HG02610 (cell line): Measurements from ENCODE around the gene TMX2.
A peak's percentile ranks its signal among the peaks of the same experiment; 100 is the strongest.
"Not testable (repeated sequence)": the region's sequence is repeated elsewhere in the genome, so short reads cannot be mapped to it uniquely, and the experiment has no call there.

ENCODE experiments used
- ATAC-seq: cut with Tn5 transposase; IDR thresholded peaks from one replicate; pipeline ENCODE4 v1.9.1; 2021; ENCODE audit warnings: mild to moderate bottlenecking, moderate library complexity; ENCODE audit not compliant: unreplicated experiment

The TMX2 gene

DNA sequence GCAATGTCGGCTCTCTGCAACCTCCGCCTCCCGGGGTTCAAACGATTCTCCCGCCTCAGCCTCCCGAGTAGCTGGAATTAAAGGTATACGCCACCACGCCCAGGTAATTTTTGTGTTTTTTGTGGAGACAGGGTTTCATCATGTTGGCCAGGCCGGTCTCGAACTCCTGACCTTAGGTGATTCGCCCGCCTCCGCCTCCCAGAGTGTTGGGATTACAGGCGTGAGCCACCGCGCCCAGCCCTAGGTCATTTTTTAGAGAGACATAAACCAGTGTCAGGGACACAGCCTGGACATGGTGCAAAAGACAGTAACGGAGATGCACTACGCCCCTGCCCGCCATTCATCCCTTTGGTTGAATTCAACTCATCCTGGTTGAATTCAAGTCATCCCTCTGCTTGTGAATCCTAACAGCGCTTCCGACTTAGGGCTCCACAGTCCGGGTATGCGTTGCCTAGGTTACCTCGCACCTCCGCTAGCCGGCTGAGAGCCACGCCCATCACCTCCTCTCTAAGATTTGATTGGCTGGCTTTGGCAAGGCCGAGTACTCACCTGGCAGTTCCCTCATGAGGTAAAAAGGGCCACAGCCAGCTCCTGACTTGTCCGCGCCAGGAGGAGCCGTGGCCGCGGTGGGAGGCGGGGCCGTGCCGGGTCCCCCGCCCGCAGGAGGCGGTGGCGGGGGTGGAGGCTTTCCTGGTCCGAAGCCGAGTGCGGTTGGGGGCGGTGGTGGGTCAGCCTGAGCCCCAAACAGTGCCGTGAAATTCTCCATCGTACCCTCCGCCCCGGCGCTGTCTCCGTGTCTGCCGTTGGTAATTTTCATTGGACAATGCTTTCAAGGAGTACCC, 758 bp upstream of the TMX2 start, which contains the start of gene MED19:
MED19 (minus strand) TSS at position 802 of the 842 bp plus-strand sequence; CDS start at position 766, 36 bp downstream.
- ATAC-seq: peak; percentile 43

DNA sequence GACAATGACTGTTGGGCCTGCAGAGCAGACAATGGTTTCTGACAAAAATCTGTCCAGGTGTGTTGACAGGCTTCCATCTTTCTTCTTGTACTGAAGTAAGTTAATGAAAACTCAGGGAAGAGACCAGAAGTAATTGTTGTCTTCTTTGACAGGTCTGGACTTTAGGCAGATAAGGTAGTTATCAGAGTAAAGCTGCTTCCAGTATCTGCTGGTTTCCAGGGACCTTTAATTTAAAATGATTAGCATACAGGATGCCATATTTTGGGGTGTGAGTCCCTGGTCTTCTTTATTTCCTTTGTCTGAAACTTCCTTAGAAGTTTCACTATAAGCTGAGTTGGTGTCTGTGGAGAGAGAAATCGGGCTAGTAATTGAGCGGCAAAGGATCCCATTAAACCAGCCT, 1.4 kb downstream of the TMX2 start:
- ATAC-seq: no peak

DNA sequence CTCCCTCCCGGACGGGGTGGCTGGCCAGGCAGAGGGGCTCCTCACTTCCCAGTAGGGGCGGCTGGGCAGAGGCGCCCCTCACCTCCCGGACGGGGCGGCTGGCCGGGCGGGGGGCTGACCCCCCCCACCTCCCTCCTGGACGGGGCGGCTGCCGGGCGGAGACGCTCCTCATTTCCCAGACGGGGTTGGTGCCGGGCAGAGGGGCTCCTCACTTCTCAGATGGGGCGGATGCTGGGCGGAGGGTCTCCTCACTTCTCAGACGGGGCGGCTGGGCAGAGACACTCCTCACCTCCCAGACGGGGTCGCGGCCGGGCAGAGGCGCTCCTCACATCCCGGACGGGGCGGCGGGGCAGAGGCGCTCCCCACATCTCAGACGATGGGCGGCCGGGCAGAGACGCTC, 4.3 kb downstream of the TMX2 start:
- not testable (repeated sequence) for ATAC-seq

DNA sequence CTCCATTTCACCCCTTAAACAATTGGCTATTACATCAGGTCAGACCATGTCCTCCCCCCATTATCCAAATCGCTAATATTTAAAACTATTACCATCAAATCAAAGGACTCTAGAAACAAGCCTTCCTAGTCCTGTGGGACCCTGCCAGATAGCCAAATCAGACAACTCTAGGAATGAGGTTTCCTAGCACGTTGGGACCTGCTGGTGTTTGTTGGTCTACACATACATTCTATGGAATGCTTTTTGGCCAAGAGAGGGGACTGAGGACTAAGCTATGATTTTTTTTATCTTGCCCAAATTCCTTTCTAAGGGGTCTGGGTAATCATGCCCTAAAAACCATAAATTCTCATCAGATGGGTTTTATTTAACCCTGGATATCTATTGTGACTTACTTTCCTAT, 14.8 kb downstream of the TMX2 start:
- no peak for ATAC-seq

DNA sequence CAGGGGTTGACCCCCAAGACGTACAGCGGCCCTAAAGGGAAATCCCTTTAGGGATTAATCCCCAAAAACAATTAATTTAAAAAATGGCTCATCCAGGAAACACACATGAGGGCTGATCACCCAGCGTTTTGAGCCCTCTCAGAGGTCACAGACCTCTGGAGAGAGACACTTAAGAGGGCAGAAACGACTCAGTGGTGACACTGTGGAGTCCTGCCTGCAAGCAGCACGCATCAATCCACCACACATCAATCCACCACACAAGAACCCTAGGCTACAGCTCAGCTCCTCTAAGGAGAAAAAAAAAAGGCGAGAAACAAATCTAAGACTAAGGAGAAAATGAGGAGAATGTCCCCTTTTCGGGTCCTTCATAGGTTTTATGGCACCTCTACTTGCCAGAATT, 16.4 kb downstream of the TMX2 start:
- ATAC-seq: no peak

DNA sequence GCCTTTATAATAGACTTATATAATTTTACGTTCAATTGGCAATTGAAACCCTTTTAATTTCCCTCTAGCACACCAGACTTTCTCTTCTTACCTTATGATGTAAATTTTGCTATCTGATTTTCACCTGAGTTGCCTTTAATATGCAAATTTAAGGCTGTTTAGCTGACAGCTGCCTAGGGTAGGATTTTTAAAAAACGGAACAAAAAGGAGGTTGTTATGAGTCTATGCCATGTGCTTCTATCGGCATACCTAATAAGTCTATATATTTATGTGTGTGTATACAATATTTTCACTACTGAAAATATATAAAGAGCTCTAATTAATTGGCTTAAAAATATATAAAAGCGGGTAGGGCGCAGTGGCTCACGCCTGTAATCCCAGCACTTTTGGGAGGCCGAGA, 17.1 kb downstream of the TMX2 start:
- ATAC-seq: no peak

DNA sequence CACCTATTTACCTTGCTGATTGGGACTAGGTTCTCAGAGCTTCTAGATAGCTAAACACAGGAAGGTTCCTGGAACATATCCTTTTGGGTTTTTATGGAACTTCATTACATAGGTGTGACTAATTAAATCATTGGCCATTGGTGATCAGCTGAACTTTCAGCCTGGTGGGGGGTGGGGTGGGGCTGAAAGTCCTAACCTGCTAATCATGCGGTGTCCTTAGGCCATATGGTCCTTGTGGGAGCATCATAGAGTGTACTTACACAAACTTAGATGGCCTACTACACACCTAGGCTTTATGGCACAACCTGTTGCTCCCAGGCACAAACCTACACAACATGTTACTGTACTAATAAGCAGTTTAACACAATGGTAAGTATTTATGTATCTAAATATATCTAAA, 20.3 kb downstream of the TMX2 start:
- ATAC-seq: no peak

DNA sequence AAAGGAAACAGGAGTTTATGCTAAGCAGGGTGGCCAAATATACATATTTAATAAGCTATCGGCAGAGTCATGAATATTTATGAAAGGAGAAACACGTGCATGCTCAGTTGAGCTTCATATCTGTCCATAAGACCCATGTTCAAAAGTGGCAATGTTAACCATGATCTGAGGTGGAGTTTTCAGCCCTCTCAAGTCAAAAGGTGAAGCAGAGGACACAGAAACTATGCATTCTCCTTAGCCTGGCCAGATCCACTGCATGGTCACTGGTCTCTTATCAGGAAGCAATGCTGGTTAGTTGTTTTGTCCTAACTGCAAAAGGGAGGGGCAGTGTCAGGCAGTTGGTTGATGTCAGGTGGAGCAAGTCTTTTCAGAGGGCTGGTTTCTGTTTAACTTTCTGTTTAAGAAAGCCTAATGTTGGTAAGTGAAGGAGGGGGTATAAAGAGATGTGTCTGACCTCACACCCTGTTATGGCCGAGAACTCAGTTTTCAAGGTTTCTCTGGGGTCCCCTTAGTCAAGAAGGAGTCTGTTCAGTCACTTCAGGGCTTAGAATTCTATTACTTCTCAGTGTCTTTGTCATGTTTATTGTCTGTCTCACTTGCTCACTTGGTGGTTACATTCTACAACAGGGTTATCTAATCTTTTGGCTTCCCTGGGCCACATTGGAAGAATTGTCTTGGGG, 23.4 kb downstream of the TMX2 start:
- no peak for ATAC-seq

DNA sequence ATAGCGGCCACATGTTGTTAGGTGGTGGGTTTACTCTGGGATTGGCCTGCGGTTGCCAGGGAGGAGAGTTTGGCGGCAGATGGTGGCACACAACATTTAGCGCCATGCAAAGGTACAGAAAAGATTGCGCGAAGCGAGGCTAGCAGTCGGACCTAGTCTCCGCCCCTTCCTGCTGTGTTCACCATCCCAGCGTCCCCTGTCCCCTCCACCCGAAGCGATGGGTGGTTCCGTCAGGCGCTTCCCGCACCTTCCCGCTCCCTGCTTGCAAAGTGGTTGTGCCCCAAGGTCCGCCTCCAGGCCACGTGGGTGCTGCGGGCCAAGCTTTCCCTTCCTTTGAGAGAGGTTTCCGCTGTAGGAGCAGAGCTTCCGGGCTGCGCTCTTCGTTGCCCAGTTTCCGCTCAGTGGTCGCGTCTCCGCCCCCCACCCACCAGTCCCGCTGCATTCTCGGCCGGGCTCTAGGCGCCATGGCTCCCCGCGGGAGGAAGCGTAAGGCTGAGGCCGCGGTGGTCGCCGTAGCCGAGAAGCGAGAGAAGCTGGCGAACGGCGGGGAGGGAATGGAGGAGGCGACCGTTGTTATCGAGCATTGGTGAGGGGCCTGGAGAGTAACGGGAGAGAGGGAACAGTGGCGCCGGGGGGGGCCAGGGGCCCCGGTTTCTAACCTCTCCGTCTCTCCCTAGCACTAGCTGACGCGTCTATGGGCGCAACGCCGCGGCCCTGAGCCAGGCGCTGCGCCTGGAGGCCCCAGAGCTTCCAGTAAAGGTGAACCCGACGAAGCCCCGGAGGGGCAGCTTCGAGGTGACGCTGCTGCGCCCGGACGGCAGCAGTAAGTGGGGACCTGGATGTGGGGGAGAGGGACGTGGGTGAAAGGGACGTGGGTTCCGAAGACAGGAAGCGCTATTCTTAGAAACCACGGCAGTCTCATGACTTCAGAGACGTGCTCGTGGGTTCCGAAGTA, 29.0 kb downstream of the TMX2 start, which contains the start of gene SELENOH:
SELENOH (plus strand) TSS at position 360 of the 955 bp plus-strand sequence; CDS start at position 465, 105 bp downstream.
- peak; percentile 96 for ATAC-seq

DNA sequence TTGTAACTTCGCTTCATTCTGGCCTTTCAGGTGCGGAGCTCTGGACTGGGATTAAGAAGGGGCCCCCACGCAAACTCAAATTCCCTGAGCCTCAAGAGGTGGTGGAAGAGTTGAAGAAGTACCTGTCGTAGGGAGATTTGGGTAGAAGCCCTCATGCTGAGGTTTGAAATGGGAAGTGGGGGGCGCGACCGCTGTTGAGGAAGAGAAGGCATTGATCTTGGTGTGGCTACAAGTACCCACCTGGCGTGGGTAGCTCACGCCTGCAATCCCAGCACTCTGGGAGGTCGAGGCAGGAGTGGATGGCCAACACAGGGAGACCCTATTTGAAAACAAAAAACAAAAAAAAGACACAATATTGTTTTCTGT, 29.7 kb downstream of the TMX2 start:
- no peak for ATAC-seq

DNA sequence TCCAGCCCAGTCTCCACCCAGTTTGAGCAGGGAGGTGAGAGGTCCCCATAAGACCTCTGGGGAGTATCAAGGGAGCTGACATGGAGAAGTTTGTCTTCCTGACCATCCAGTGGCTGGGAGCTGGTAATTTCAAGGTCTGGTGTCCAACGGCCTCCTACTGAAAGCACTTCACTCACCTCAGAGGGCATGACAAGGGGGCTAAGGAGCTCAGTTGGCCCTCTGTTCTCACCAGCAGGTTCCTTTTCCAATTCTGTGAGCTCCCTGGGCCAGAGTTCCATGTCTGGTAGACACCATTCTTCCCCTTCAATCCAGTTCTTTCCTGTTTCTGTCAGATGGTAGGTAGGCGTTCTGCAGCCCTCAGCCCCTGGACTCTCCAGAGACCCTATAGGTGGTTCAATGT, 32.0 kb downstream of the TMX2 start:
- no peak for ATAC-seq

DNA sequence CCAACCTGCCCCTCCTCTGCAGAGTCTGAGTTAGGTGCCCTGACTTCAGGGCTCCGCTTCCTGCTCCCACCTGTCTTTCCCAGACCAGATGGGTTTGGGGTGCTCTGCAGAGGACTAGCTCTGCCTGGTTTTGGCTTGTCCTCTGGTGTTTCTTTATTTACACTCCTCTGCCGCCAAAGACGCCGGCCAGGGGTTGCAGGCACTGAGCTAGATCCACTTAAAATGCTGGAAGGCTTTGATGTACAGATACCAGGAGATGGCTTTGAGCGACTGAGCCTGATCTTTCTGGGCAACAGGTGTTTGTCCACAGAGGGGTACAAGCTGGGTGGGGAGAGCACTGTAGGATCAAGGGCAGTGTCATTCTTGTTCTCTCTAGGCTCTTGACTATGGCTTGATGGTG, 32.8 kb downstream of the TMX2 start:
- no peak for ATAC-seq

DNA sequence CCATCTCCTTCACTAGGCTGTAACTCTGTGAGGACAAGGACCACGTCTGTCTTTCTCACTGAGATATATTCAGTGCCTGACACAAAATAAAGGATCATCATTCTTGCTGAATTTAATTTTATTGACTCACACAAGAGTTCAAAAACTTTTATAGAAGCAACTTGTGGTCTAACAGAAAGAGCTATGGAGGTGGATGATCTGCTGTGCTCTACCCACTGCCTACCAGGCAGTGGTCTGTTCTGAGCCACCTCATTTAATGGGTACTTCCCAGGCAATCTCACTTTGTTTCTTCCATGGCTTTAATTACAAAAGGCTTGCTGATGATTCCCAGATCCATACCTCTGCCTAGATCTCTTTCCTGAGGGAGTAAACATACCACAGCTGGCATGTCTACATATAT, 34.5 kb downstream of the TMX2 start:
- no peak for ATAC-seq

DNA sequence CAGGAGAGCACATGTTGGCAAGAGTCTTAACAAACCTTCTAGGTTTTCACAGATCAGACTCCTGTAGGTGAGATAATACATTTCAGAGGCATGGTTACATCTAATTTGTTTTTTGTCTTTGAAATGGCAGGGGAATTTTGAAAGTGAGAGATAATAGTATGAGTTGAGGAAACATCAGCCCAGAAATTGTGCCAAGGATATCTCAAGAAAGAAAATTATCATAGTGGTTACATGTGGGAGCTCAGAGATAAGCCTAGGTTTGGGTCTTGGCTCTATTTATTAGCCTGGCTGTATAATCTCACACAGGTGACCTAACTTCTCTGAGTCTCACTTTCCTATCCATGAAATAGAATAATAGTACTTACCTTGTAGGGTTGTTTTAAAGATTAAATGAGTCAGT, 38.8 kb downstream of the TMX2 start:
- ATAC-seq: no peak

DNA sequence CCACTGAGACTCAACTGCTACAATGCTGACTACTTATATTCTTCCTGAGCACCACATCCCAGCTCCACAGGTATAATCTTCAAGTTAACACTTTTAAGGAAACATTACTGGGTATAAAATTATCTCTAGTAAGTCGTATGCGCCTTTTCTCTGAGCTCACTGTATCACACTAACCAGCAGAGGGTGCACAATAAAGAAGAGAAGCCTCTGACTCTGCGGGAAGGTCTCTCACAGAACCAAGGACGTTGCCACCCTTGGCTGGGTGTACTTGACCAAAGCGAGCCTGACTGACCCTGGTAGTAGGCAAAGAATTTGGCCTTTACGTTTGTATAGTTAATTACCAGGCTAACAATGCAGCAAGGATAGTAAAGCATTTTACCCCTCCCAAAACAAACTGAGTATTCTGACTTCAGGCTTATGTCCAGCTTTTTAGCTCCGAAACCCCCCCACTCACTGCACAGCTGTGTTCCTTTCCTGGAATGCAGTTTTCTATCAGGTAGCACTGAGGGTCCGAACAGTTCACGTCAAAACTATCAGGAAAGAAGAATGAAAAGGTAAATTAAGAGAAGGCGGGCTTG, 39.4 kb downstream of the TMX2 start, which contains the start of gene BTBD18:
BTBD18 (minus strand) TSS at position 144 of the 578 bp plus-strand sequence. CDS start 631 bp downstream, outside the sequence.
- no peak for ATAC-seq

DNA sequence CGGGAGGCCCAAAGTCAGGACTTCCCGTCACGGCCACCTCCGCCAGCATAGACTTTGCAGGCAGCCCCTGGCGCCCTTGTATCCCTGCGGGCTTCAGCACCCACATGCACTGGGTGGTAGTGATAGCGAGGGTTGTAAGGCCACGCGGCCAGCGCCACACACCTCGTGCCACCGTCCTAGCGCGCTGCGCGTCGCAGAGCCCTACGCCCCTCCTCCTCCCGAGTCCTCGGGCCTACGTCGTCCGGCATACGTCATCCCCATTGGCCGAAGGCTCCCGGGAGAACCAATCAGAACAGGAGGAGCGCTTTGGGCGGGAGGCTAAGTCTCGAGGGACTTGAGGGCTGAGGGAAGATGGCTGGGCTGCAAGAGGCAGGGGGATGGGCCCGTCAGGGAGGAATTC, 40.6 kb downstream of the TMX2 start:
- no peak for ATAC-seq

DNA sequence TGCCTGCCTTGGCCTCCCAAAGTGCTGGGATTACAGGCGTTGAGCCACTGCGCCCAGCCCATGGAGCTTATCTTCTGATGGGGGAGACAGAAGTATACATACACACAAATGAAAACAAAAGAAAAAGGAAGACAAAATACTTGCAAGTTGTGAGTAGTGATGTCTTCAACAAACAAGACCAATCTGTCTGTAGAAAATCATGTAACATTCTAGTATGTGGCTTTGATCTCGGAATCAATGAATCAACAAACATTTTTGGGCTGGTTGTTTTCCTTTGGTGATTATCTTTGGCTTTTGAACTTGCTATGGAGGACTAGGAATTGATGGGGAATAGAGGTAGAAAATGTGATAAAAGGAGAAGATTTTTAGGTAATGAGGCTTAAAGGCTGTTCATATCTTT, 45.8 kb downstream of the TMX2 start:
- ATAC-seq: no peak

DNA sequence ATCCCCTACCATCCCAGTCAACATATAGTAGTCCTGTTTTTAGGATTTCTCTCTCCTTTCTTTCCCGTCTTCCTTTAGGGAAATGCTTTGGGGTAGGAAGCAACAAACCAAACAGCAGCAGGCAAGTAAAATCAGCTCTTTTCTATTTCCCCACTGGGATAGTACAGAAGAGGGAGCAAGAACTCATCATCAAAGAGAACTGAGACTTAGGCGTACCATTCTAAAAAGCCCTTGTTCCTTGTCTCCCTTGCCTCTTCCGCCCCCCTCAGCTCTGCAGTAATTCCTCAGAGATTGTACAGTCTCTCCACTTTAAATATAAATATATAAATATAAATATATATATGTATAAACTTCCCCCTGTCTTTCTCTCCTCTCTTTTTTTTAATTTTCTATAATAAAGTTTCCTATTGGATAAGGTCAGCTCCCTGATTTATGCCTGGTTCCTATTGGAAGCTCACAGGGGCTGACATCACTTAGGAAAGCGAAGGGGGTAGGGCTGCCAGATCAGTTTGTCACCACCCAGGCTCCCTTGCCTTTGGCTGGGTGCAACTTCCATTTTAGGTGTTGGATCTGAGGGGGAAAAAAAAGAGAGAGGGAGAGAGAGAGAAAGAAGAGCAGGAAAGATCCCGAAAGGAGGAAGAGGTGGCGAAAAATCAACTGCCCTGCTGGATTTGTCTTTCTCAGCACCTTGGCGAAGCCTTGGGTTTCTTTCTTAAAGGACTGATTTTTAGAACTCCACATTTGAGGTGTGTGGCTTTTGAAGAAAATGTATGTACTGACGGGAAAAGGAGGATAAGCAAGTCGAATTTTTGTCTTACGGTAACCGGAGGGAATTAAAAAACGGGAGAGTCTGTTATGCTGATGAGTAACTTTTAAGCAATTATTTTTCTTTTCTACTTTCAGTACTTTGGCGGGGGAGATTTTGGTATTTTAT, 49.2 kb downstream of the TMX2 start, which contains the start of gene CTNND1:
CTNND1 (plus strand) TSS at position 502 of the 934 bp plus-strand sequence. CDS start 29,677 bp downstream, outside the sequence.
- peak; percentile 95 for ATAC-seq

DNA sequence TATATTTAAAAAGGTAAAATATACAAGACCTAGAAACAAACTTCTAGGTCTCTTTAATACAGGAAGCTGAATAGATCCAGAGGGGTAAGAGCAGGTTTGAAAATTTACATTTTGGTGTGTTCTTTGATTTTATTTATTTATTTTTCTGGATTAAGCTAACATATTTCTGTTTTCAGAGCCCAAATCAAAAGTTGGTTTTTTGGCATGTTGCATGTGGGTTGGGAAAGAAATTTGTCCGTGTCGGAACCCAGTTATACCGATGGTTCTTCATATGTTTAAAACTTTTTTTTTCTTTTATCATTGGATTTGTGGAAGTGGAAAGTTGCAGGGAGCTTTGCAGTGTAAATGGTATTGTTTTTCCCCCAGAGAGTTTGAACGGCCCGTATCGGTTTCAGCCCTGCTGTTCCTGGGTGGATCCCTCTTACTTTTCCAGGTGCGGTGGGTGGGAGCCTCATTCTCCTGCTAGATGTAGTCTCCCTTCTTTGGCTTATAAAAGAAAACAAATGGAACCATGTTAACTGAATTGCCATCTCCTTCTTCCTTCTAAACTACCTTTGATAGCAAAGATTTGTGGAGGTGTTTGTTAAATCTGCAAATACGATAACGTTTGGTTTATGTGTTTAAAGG, 50.0 kb downstream of the TMX2 start:
- no peak for ATAC-seq
